NCI-H460 (cell line): ENCODE measurements around the gene PCDHB9. TPM values are rescaled to one million over a fixed set of nuclear protein-coding genes. Genes with fewer than 3 reads are reported as not detected.
"Not testable (repeated sequence)": the region's sequence is repeated elsewhere in the genome, so short reads cannot be mapped to it uniquely, and the experiment has no call there.

ENCODE experiments used
- DNase-seq: peaks from one replicate; pipeline ENCODE4 v3.0.0-alpha.2; 2016; ENCODE audit warnings: low read depth; ENCODE audit errors: extremely low read depth
- total RNA-seq: library from RNA; depleted of rRNA; stranded (reverse); fragments of >200 nt; shearing (Covaris generic); gene quantifications from 2 replicates; pipeline ENCODE4 v1.2.3, GENCODE V29; 2014; rRNA removed

Gene PCDHB9
- total RNA-seq, 1 experiment from 2014 or later = 0.40 TPM

- no peak for DNase-seq
Measured at GRCh38 chr5:141234109-141234667, 47.2 kb downstream of the PCDHB9 start.

- DNase-seq = not testable (repeated sequence)
Measured at GRCh38 chr5:141235922-141236321, 49.0 kb downstream of the PCDHB9 start.

GRCh38 chr5:141236516-141237313 lies 49.8 kb downstream of the PCDHB9 start:
- DNase-seq = no peak

Other genes with a start within 250 kb of the PCDHB9 start
- 1.0 and 1.2 TPM in 2 replicates for gene PCDHAC2, start 220.7 kb upstream of the PCDHB9 start, total RNA-seq
- gene PCDHB1, start 135.8 kb upstream of the PCDHB9 start, total RNA-seq = 0.03 TPM in 1 of 2 replicates, not detected in the other
- gene PCDHB2, start 92.5 kb upstream of the PCDHB9 start, total RNA-seq = 0.29 and 0.52 TPM in 2 replicates
- gene PCDHB3, start 86.7 kb upstream of the PCDHB9 start, total RNA-seq = 0.12 and 0.14 TPM in 2 replicates
- gene PCDHB4, start 65.3 kb upstream of the PCDHB9 start, total RNA-seq = not detected in 2 replicates
- gene PCDHB5, start 52.0 kb upstream of the PCDHB9 start, total RNA-seq = 0.07 TPM in 1 of 2 replicates, not detected in the other
- gene PCDHB6, start 37.1 kb upstream of the PCDHB9 start, total RNA-seq = not detected in 2 replicates
- gene PCDHB7, start 14.5 kb upstream of the PCDHB9 start, total RNA-seq = 0.17 and 0.25 TPM in 2 replicates
- 0.14 and 0.22 TPM in 2 replicates for gene PCDHB8, start 9.4 kb upstream of the PCDHB9 start, total RNA-seq
- 0.32 and 0.69 TPM in 2 replicates for gene PCDHB16, start 4.8 kb upstream of the PCDHB9 start, total RNA-seq
- 0.35 and 0.72 TPM in 2 replicates for gene PCDHB10, start 5.2 kb downstream of the PCDHB9 start, total RNA-seq
- 5.4 and 6.0 TPM in 2 replicates for gene PCDHB11, start 12.5 kb downstream of the PCDHB9 start, total RNA-seq
- 0.75 and 0.99 TPM in 2 replicates for gene PCDHB12, start 21.6 kb downstream of the PCDHB9 start, total RNA-seq
- 2.2 and 2.5 TPM in 2 replicates for gene PCDHB13, start 26.8 kb downstream of the PCDHB9 start, total RNA-seq
- gene PCDHB14, start 36.2 kb downstream of the PCDHB9 start, total RNA-seq = 2.7 and 2.8 TPM in 2 replicates
- 0.12 and 0.20 TPM in 2 replicates for gene PCDHB15, start 58.2 kb downstream of the PCDHB9 start, total RNA-seq
- not detected in 2 replicates for gene SLC25A2, start 116.9 kb downstream of the PCDHB9 start, total RNA-seq
- gene TAF7, start 133.6 kb downstream of the PCDHB9 start, total RNA-seq = 91.7 and 130 TPM in 2 replicates
- gene PCDHGA1, start 143.4 kb downstream of the PCDHB9 start, total RNA-seq = 0.72 and 1.6 TPM in 2 replicates
- gene PCDHGA2, start 151.6 kb downstream of the PCDHB9 start, total RNA-seq = 0.12 TPM in 2 replicates
- 0.17 TPM in 1 of 2 replicates, not detected in the other for gene PCDHGA3, start 156.7 kb downstream of the PCDHB9 start, total RNA-seq
- 1.1 and 2.6 TPM in 2 replicates for gene PCDHGB1, start 162.9 kb downstream of the PCDHB9 start, total RNA-seq
- 0.79 and 1.3 TPM in 2 replicates for gene PCDHGA4, start 167.9 kb downstream of the PCDHB9 start, total RNA-seq
- 1.8 and 2.0 TPM in 2 replicates for gene PCDHGB2, start 172.8 kb downstream of the PCDHB9 start, total RNA-seq
- 0.58 and 0.62 TPM in 2 replicates for gene PCDHGA5, start 177.0 kb downstream of the PCDHB9 start, total RNA-seq
- 0.52 and 1.1 TPM in 2 replicates for gene PCDHGB3, start 183.1 kb downstream of the PCDHB9 start, total RNA-seq
- 1.1 and 1.2 TPM in 2 replicates for gene PCDHGA6, start 186.7 kb downstream of the PCDHB9 start, total RNA-seq
- 0.54 and 0.55 TPM in 2 replicates for gene PCDHGA7, start 195.6 kb downstream of the PCDHB9 start, total RNA-seq
- gene PCDHGB4, start 200.5 kb downstream of the PCDHB9 start, total RNA-seq = 5.5 and 5.6 TPM in 2 replicates
- 0.97 and 1.4 TPM in 2 replicates for gene PCDHGA8, start 205.5 kb downstream of the PCDHB9 start, total RNA-seq
- gene PCDHGB5, start 210.8 kb downstream of the PCDHB9 start, total RNA-seq = 0.72 and 1.6 TPM in 2 replicates
- 0.92 and 1.6 TPM in 2 replicates for gene PCDHGA9, start 215.6 kb downstream of the PCDHB9 start, total RNA-seq
- gene PCDHGB6, start 220.9 kb downstream of the PCDHB9 start, total RNA-seq = 0.55 and 0.62 TPM in 2 replicates
- gene PCDHGA10, start 225.8 kb downstream of the PCDHB9 start, total RNA-seq = 5.1 TPM in 2 replicates
- 0.79 and 0.89 TPM in 2 replicates for gene PCDHGB7, start 230.5 kb downstream of the PCDHB9 start, total RNA-seq
- gene PCDHGA11, start 233.9 kb downstream of the PCDHB9 start, total RNA-seq = 0.52 and 0.87 TPM in 2 replicates
- gene PCDHGA12, start 243.3 kb downstream of the PCDHB9 start, total RNA-seq = 0.20 and 0.42 TPM in 2 replicates